Activated B cell treated with CpG ODN at 0.5 μM for 24 hours (primary cell): ENCODE results near the gene SLC9A7. TPM values are rescaled to one million over a fixed set of nuclear protein-coding genes. Genes with fewer than 3 reads are reported as not detected.

Experiments used
- ATAC-seq: fragments of 200-7000 bp; cut with Tn5 transposase; one replicate; pipeline ENCODE4 v1.10.0; 2021; ENCODE audit warnings: low read depth, mild to moderate bottlenecking, moderate library complexity
- CTCF ChIA-PET: fragments of 350-600 bp; sonication (Branson Sonifier 250); formaldehyde crosslinking; loops from one replicate; lab custom pipeline; 2021; ENCODE audit warnings: antibody characterized with exemption; lab: Charles Lee
- POLR2A ChIA-PET: fragments of 350-600 bp; sonication (Branson Sonifier 250); formaldehyde crosslinking; loops from one replicate; lab custom pipeline; 2021; ENCODE audit warnings: antibody characterized with exemption; lab: Charles Lee
- DNase-seq: peaks from one replicate; pipeline ENCODE4 v3.0.0; 2022
- H3K27ac Mint-ChIP-seq: one replicate; pipeline ENCODE4 v1.8.0; 2020; ENCODE audit warnings: mixed read lengths
- H3K27me3 Mint-ChIP-seq: one replicate; pipeline ENCODE4 v1.8.0; 2021; ENCODE audit warnings: mixed read lengths
- H3K36me3 Mint-ChIP-seq: one replicate; pipeline ENCODE4 v1.8.0; 2021; ENCODE audit warnings: low read depth, mixed read lengths
- H3K4me1 Mint-ChIP-seq: one replicate; pipeline ENCODE4 v1.8.0; 2021; ENCODE audit warnings: mixed read lengths
- H3K4me3 Mint-ChIP-seq: one replicate; pipeline ENCODE4 v1.8.0; 2020; ENCODE audit warnings: mild to moderate bottlenecking, mixed read lengths
- H3K9me3 Mint-ChIP-seq: one replicate; pipeline ENCODE4 v1.8.0; 2020; ENCODE audit warnings: mixed read lengths
- intact Hi-C: fragments of 100-400 bp; cut with micrococcal nuclease; formaldehyde crosslinking; loops from one replicate; pipeline ENCODE4 v1.15.1; 2024
- total RNA-seq: library from RNA; stranded (reverse); gene quantifications from 2 replicates; pipeline ENCODE4 v1.2.3, GENCODE V29; 2022
- TF ChIP-seq, protein P1 (sequence below): fragments of 200-600 bp; IDR thresholded peaks from one replicate; pipeline ENCODE4 v1.8.0; 2022; ENCODE audit warnings: antibody characterized with exemption, mild to moderate bottlenecking

SLC9A7 gene
- total RNA-seq, 1 donor from 2014 or later: 55.1 TPM

DNA sequence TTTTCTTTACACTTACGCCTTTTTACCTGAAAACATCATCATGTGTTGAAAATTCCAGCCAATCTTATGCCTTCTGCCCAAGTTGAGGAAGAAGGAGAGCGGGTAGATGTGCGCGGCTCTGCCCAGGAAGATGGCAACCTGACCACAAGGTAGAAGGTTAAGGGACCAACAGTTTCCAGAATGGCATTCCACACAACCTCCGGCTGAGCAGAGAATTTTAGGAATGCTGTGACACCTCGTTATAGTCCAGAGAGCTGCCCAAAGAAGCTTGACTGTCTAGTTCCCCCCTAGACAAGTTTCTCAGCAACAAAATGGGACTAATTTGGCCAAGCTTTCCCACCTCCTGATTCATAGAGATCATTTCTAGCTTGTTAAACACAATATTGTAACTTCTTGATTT, 110.3 kb downstream of the SLC9A7 start:
- CTCF ChIA-PET: interaction anchor here (1.0 to 1.1 kb wide), 2 partner anchors 13 to 185 kb away, joined by 3 read pairs; no protein-coding TSS in a partner anchor
- intact Hi-C loops: no loop called here
- Mint-ChIP-seq H3K27me3 (no peaks in the 10 kb centered on the region), H3K4me3 (no peak overlapping the region), H3K4me1 (peaks cover 58% of the 10 kb centered on the region), H3K27ac (no peak overlapping the region), H3K9me3 (no peaks in the 10 kb centered on the region), H3K36me3 (peaks cover 45% of the 10 kb centered on the region)
- DNase-seq (no peak), ATAC-seq (no peak)
- POLR2A ChIA-PET: no interaction called here
- TF ChIP-seq, protein P1, sequence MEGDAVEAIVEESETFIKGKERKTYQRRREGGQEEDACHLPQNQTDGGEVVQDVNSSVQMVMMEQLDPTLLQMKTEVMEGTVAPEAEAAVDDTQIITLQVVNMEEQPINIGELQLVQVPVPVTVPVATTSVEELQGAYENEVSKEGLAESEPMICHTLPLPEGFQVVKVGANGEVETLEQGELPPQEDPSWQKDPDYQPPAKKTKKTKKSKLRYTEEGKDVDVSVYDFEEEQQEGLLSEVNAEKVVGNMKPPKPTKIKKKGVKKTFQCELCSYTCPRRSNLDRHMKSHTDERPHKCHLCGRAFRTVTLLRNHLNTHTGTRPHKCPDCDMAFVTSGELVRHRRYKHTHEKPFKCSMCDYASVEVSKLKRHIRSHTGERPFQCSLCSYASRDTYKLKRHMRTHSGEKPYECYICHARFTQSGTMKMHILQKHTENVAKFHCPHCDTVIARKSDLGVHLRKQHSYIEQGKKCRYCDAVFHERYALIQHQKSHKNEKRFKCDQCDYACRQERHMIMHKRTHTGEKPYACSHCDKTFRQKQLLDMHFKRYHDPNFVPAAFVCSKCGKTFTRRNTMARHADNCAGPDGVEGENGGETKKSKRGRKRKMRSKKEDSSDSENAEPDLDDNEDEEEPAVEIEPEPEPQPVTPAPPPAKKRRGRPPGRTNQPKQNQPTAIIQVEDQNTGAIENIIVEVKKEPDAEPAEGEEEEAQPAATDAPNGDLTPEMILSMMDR: no peak

DNA sequence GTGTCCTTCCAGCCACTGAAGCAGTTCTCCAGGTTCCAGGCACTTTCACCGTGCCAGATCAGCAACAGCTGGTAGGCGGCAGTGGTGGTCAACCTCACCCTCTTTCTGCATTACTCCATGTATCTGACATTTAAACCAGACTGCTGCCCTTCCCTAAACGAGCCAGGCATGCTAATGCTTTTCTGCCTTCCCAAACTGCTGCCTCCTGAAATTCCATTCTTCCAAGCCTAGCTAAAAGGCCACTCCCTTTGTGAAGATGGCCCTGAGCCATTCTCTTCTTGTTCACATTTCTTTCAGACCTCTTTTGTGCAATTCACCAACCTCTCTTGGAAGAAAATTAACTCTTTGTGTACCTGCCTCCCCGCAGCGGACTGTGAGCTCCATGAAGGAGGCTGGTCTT, 111.7 kb downstream of the SLC9A7 start:
- Mint-ChIP-seq H3K4me3 (no peak overlapping the region), H3K27me3 (no peaks in the 10 kb centered on the region), H3K4me1 (peaks cover 60% of the 10 kb centered on the region), H3K9me3 (no peaks in the 10 kb centered on the region), H3K27ac (peak overlapping the region; percentile 30), H3K36me3 (peaks cover 53% of the 10 kb centered on the region)
- CTCF ChIA-PET: interaction anchor here (0.7 kb wide), 1 partner anchor 149 kb away, joined by 3 read pairs; no protein-coding TSS in a partner anchor
- intact Hi-C loops: no loop called here
- DNase-seq (no peak), ATAC-seq (no peak)
- TF ChIP-seq, protein P1: no peak
- POLR2A ChIA-PET: no interaction called here

DNA sequence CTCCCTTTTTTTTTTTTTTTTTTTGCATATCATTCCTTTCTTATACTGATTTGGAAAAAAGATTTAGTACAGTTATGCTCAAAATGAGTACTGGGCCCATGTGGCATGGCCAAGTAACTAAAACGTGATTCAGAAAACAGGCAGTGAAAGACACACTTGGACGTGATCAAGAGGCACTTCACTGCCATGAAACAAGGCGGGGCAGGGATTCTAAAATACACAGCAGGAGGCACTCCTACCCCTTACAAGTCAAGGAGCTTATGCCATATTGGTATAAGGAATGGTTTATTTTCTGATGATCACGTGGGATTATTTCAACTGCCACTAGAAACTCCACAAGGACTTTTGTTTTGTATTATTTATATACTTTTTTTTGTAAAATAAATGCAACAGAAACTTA, 113.3 kb downstream of the SLC9A7 start:
- Mint-ChIP-seq H3K27me3 (no peaks in the 10 kb centered on the region), H3K27ac (peak overlapping the region; percentile 30), H3K4me3 (no peak overlapping the region), H3K36me3 (peaks cover 60% of the 10 kb centered on the region), H3K9me3 (no peaks in the 10 kb centered on the region), H3K4me1 (peaks cover 57% of the 10 kb centered on the region)
- POLR2A ChIA-PET: no interaction called here
- TF ChIP-seq, protein P1: no peak
- no peak for DNase-seq
- intact Hi-C loops: no loop called here
- CTCF ChIA-PET: interaction anchor here (0.7 kb wide), 1 partner anchor 23 kb away, joined by 3 read pairs; no protein-coding TSS in a partner anchor
- no peak for ATAC-seq

DNA sequence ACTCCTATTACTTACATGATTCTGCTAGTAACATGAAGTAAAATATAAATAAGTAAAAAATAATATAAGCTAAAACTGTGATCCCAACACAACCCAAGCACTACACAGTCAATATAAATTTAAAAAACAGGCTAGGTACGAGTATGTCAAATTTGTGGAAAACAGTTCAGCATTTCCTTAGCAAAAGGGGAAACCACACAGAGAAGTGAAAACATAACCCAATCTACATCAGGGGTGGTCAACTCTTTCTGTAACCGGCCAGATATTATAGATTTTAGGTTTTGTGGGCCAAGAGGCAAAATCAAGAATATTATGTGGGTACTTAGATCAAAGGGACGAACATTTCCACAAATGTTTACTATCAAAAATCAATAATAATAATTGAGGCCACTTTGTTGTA, 115.3 kb downstream of the SLC9A7 start:
- TF ChIP-seq, protein P1: no peak
- peaks cover 42% of the 10 kb centered on the region for H3K4me1 Mint-ChIP-seq
- H3K9me3 Mint-ChIP-seq: no peaks in the 10 kb centered on the region
- H3K27me3 Mint-ChIP-seq: no peaks in the 10 kb centered on the region
- intact Hi-C loops: loop anchor here (5.0 kb wide), 4 partner anchors 44 to 261 kb away; partner anchors contain the start of gene SLC9A7
- no peak for DNase-seq
- peaks cover 65% of the 10 kb centered on the region for H3K36me3 Mint-ChIP-seq
- H3K27ac Mint-ChIP-seq: peak overlapping the region; percentile 59
- no peak for ATAC-seq
- ChIA-PET CTCF (no interaction called here), POLR2A (no interaction called here)
- no peak overlapping the region for H3K4me3 Mint-ChIP-seq

DNA sequence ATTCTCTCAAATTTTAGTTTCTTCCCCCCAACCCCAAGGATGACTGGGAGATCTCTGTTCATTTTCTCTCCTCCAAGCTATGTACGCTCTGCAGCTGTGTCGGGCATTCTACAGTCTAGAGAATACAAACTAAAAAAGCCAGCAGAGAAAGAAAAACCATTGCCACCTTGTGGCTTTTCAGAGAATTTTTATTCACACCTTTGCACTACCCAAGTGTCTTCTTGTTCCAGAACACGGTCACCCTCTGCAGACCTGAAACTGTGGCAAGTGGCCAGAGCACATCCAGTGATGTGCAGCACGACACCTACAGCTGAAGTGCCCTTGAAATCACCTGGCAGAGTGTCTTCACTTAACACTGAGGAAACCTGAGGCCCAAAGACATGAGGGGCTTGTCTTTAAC, 116.8 kb downstream of the SLC9A7 start:
- H3K27ac Mint-ChIP-seq: peak overlapping the region; percentile 56
- ChIA-PET CTCF (interaction anchor here (0.5 to 1.7 kb wide), 7 partner anchors 8 to 154 kb away, joined by 3 to 6 read pairs (median 4); no protein-coding TSS in a partner anchor), POLR2A (interaction anchor here (1.0 to 1.2 kb wide), 3 partner anchors 14 to 70 kb away, joined by 4 to 7 read pairs (median 4); no protein-coding TSS in a partner anchor)
- TF ChIP-seq, protein P1: no peak
- ATAC-seq (peak; percentile 42), DNase-seq (no peak)
- peaks cover 59% of the 10 kb centered on the region for H3K36me3 Mint-ChIP-seq
- intact Hi-C loops: loop anchor here (1.0 to 5.0 kb wide), 6 partner anchors 45 to 260 kb away; partner anchors contain the start of genes CHST7 and SLC9A7
- H3K4me1 Mint-ChIP-seq: peaks cover 54% of the 10 kb centered on the region
- no peaks in the 10 kb centered on the region for H3K9me3 Mint-ChIP-seq
- no peak overlapping the region for H3K4me3 Mint-ChIP-seq
- H3K27me3 Mint-ChIP-seq: no peaks in the 10 kb centered on the region
